Heart left ventricle (tissue), 16 donors: ENCODE data around the gene SMPD2. TPM values are rescaled to one million over a fixed set of nuclear protein-coding genes. Genes with fewer than 3 reads are reported as not detected.

Experiments
- ATAC-seq, 4 donors: fragments of 200-7000 bp; cut with Tn5 transposase; one replicate each; pipeline ENCODE4 v1.9.1; 2020 to 2022; ENCODE audit warnings: moderate library complexity in 4 of 4, mild to moderate bottlenecking in 3 of 4, moderate number of reproducible peaks in 1 of 4
- DNase-seq, 5 donors: peaks; one replicate each; pipeline ENCODE4 v3.0.0-alpha.2; 2020
- H3K27ac ChIP-seq, 12 donors: fragments of 200-600 bp; sonication (generic) in 4 of 12; one replicate each; pipeline versions ENCODE4 v1.5.0 to v1.8.0; 2016 to 2022; ENCODE audit warnings: mild to moderate bottlenecking in 2 of 12
- H3K27me3 ChIP-seq, 9 donors: fragments of 200-600 bp; sonication (generic) in 2 of 9; one replicate each; pipeline versions ENCODE4 v1.5.1 to v1.8.0; 2016 to 2022; ENCODE audit warnings: mild to moderate bottlenecking in 3 of 9
- H3K36me3 ChIP-seq, 9 donors: fragments of 200-600 bp; sonication (generic) in 2 of 9; one replicate each; pipeline versions ENCODE4 v1.5.0 to v1.8.0; 2018 to 2022; ENCODE audit warnings: mild to moderate bottlenecking in 2 of 9
- H3K4me1 ChIP-seq, 12 donors: fragments of 200-600 bp; sonication (generic) in 4 of 12; one replicate each; pipeline versions ENCODE4 v1.5.0 to v1.8.0; 2016 to 2022; ENCODE audit warnings: mild to moderate bottlenecking in 3 of 12
- H3K4me3 ChIP-seq, 12 donors: fragments of 200-600 bp; sonication (generic) in 4 of 12; one replicate each; pipeline versions ENCODE4 v1.5.0 to v1.8.0; 2017 to 2022; ENCODE audit warnings: mild to moderate bottlenecking in 9 of 12, moderate library complexity in 4 of 12
- H3K9me3 ChIP-seq, 12 donors: fragments of 200-600 bp; sonication (generic) in 4 of 12; one replicate each; pipeline versions ENCODE4 v1.5.0 to v1.8.0; 2016 to 2022; ENCODE audit warnings: mild to moderate bottlenecking in 1 of 12
- CTCF ChIP-seq, 12 donors: fragments of 200-600 bp; sonication (generic) in 4 of 12; IDR thresholded peaks; one replicate each; pipeline versions ENCODE4 v1.5.0 to v1.8.0; 2018 to 2022; ENCODE audit warnings: antibody characterized with exemption in 12 of 12, mild to moderate bottlenecking in 5 of 12
- POLR2A ChIP-seq, 2 donors: fragments of 450-650 bp; IDR thresholded peaks; one replicate each; pipeline ENCODE4 v1.6.1; 2017; ENCODE audit warnings: antibody characterized with exemption in 2 of 2, mild to moderate bottlenecking in 2 of 2, moderate library complexity in 2 of 2
- WGBS, 4 donors: extraction: QIAGEN DNeasy Blood & Tissue Kit in 2 of 4; methylation state at CpG; one replicate each; pipeline versions ENCODE4 v1.1.5 to v1.1.7; 2013 to 2018; 5-methylcytosine and 5-hydroxymethylcytosine counted together
- intact Hi-C, 10 donors: fragments of 100-400 bp; cut with DNase I; formaldehyde crosslinking; loops; one replicate each; pipeline versions ENCODE4 v1.11.1 to v1.14.2; 2022
- polyA plus RNA-seq, 2 donors: library from polyadenylated mRNA; stranded (reverse); fragments of 200-250 nt; gene quantifications; one replicate each; pipeline ENCODE4 v1.2.3, GENCODE V29; 2013
- total RNA-seq, 9 donors: library from RNA; depleted of rRNA in 2 of 9; stranded (reverse); fragments of >200 nt in 2 of 9; fragmentation: NEBNext Ultra II Directional in 3 of 9; extraction: Animal tissue kit (Norgen Biotek cat#: 25700) in 3 of 9; gene quantifications; one replicate each; pipeline versions ENCODE4 v1.1.0 to v1.2.4, GENCODE V29; 2016 to 2023
- donor health status: ischemic (EF 13 %, LVEDD 7.1; RV severe dilation, severe dysfunction).
- donor health status: healthy with polysubstance abuse.
- donor health status: DM: no; HTN: yes; CAD: no.
- donor health status: DM: no; HTN: no; CAD: no.
- donor health status: ischemic (EF 25% LVEDD 6.9; RV normal size, moderate dysfunction).
- donor health status: ischemic (EF 25% LVEDD 5.7; RV mildly dilated, moderate dysfunction).
- donor health status: healthy.
- donor health status: DM: yes; HTN: yes; CAD: no.
- donor health status: ischemic (EF 35%, LVEDD 5.7; RV mildly dilated, moderate dysfunction).
- donor health status: nonischemic (EF 11% LVEDD 7.7; RV severe dilation, severe dysfunction).
- donor health status: DM: yes; HTN: yes; CAD: no.
- donor health status: PGD.
- donor health status: ischemic (EF 29% LVEDD 5.4; RV normal size, mild dysfunction).
- donor health status: nonischemic (EF 23%, LVEDD 6.1; RV moderate dilation, normal function).

SMPD2 gene
- total and polyA plus RNA-seq, 11 donors, result 2.0 to 9.6 (median 4.2) TPM

- intact Hi-C loops, result loop anchor here in 5 of 10 donors (2.0 to 10.0 kb wide), 4 partner anchors 24 to 72 kb away; partner anchors contain the start of gene CD164 (in 4 of the 5)
- no peaks in the 10 kb centered on the region for H3K27me3 ChIP-seq
- H3K4me3 ChIP-seq, result peak overlapping the region; percentile 57 to 93 (median 76)
- H3K9me3 ChIP-seq, result no peaks in the 10 kb centered on the region
- H3K36me3 ChIP-seq, result peaks cover 0 to 24% (median 3%) of the 10 kb centered on the region in 9 donors
- 2 to 47% (median 12%) methylated on average over 18 to 48 of the region's 48 CpGs for WGBS, 4 donors
- ATAC-seq, result peak in 3 of 4 donors; percentile 7 to 38 (median 10)
- H3K4me1 ChIP-seq, result peaks cover 0 to 62% (median 26%) of the 10 kb centered on the region in 12 donors
- TF ChIP-seq CTCF (IDR thresholded peaks at IDR 0.05) (no peak), POLR2A (IDR thresholded peaks at IDR 0.05) (no peak)
- DNase-seq, result peak; percentile 43 to 72 (median 47)
- peak overlapping the region; percentile 35 to 94 (median 72) for H3K27ac ChIP-seq
Measured at GRCh38 chr6:109454496-109455436, 14.2 kb downstream of the SMPD2 start.

GRCh38 chr6:109455437-109456110 is 15.1 kb downstream of the SMPD2 start, which contains the start of gene MICAL1:
MICAL1 (minus strand) TSS chr6:109455772; CDS start chr6:109454196, 1,576 bp downstream.
- H3K4me1 ChIP-seq, result peaks cover 0 to 54% (median 26%) of the 10 kb centered on the region in 12 donors
- no peaks in the 10 kb centered on the region for H3K27me3 ChIP-seq
- no peaks in the 10 kb centered on the region for H3K9me3 ChIP-seq
- peak within 1 kb of the TSS; percentile 35 to 94 (median 74) for H3K27ac ChIP-seq
- peak within 1 kb of the TSS; percentile 57 to 93 (median 76) for H3K4me3 ChIP-seq
- DNase-seq, result peak; percentile 63 to 86 (median 77)
- peaks cover 0 to 24% (median 3%) of the 10 kb centered on the region in 9 donors for H3K36me3 ChIP-seq
- intact Hi-C loops, result loop anchor here in 5 of 10 donors (2.0 to 10.0 kb wide), 4 partner anchors 23 to 73 kb away; partner anchors contain the start of gene CD164 (in 4 of the 5)
- TF ChIP-seq POLR2A (IDR thresholded peaks at IDR 0.05) (peak in 1 of 2 donors; percentile 37), CTCF (IDR thresholded peaks at IDR 0.05) (peak in 9 of 12 donors; percentile 14 to 53 (median 36))
- WGBS, 4 donors, result 0 to 1% (median 0%) methylated on average over 28 to 70 of the region's 70 CpGs
- peak; percentile 61 to 83 (median 72) for ATAC-seq

GRCh38 chr6:109456111-109456583 is 15.6 kb downstream of the SMPD2 start:
- H3K4me1 ChIP-seq, result peaks cover 0 to 52% (median 26%) of the 10 kb centered on the region in 12 donors
- H3K9me3 ChIP-seq, result peaks cover 0 to 2% (median 0%) of the 10 kb centered on the region in 12 donors
- no peaks in the 10 kb centered on the region for H3K27me3 ChIP-seq
- peak overlapping the region; percentile 57 to 93 (median 76) for H3K4me3 ChIP-seq
- peak overlapping the region in 11 of 12 donors; percentile 21 to 94 (median 73) for H3K27ac ChIP-seq
- ATAC-seq (no peak), DNase-seq (peak in 2 of 5 donors; percentile 48)
- peaks cover 0 to 25% (median 4%) of the 10 kb centered on the region in 9 donors for H3K36me3 ChIP-seq
- WGBS, 4 donors, result 9 to 12% (median 11%) methylated on average over 38 of the region's 38 CpGs
- TF ChIP-seq CTCF (IDR thresholded peaks at IDR 0.05) (no peak), POLR2A (IDR thresholded peaks at IDR 0.05) (no peak)
- intact Hi-C loops, result loop anchor here in 5 of 10 donors (5.0 to 10.0 kb wide), 3 partner anchors 69 to 74 kb away; partner anchors contain the start of gene CD164 (in 4 of the 5)
